ENCODE data around the gene APOC3.

APOC3 gene

GRCh38 chr11:116807601-116808261 lies 22.0 kb upstream of the APOC3 start:
- no peak for DNase-seq (ENCODE audit: low spot score)

GRCh38 chr11:116808262-116809175 lies 21.2 kb upstream of the APOC3 start:
- no peak for DNase-seq (ENCODE audit: low spot score)

GRCh38 chr11:116811194-116811593 lies 18.5 kb upstream of the APOC3 start:
- no peak for DNase-seq (ENCODE audit: low spot score)

- no peak for DNase-seq (ENCODE audit: low spot score)
Observed at GRCh38 chr11:116812109-116812508, 17.6 kb upstream of the APOC3 start.

GRCh38 chr11:116813170-116813569 lies 16.5 kb upstream of the APOC3 start:
- DNase-seq (ENCODE audit: low spot score) = no peak

- DNase-seq (ENCODE audit: low spot score) = no peak
Observed at GRCh38 chr11:116813781-116814471, 15.8 kb upstream of the APOC3 start.

- no peak for DNase-seq (ENCODE audit: low spot score)
Observed at GRCh38 chr11:116814502-116814901, 15.2 kb upstream of the APOC3 start.

- no peak for DNase-seq (ENCODE audit: low spot score)
Observed at GRCh38 chr11:116819049-116819448, 10.7 kb upstream of the APOC3 start.

- no peak for DNase-seq (ENCODE audit: low spot score)
Observed at GRCh38 chr11:116821050-116821918, 8.4 kb upstream of the APOC3 start.

- no peak for DNase-seq (ENCODE audit: low spot score)
Observed at GRCh38 chr11:116822575-116822974, 7.1 kb upstream of the APOC3 start.

- DNase-seq (ENCODE audit: low spot score) = no peak
Observed at GRCh38 chr11:116823031-116823843, 6.5 kb upstream of the APOC3 start, which contains the start of gene APOA4. Gene APOA4 (minus strand): TSS chr11:116823304. CDS start chr11:116823191, 113 bp downstream.

- no peak for DNase-seq (ENCODE audit: low spot score)
Observed at GRCh38 chr11:116825434-116825833, 4.3 kb upstream of the APOC3 start.

GRCh38 chr11:116825854-116826750 lies 3.6 kb upstream of the APOC3 start:
- DNase-seq (ENCODE audit: low spot score) = no peak

GRCh38 chr11:116826751-116827431 lies 2.8 kb upstream of the APOC3 start:
- no peak for DNase-seq (ENCODE audit: low spot score)

GRCh38 chr11:116827461-116827860 lies 2.2 kb upstream of the APOC3 start:
- DNase-seq (ENCODE audit: low spot score) = no peak

- DNase-seq (ENCODE audit: low spot score) = no peak
Observed at GRCh38 chr11:116828632-116829524, 829 bp upstream of the APOC3 start.

GRCh38 chr11:116830184-116830912 lies 641 bp downstream of the APOC3 start:
- no peak for DNase-seq (ENCODE audit: low spot score)
